Aorta (tissue), 5 donors: ENCODE measurements around the gene MGAT4C. TPM values are rescaled to one million over a fixed set of nuclear protein-coding genes. Genes with fewer than 3 reads are reported as not detected.

Source experiments
- ATAC-seq: fragments of 200-7000 bp; cut with Tn5 transposase; one replicate; pipeline ENCODE4 v1.9.1; 2022; ENCODE audit warnings: moderate library complexity; ENCODE audit not compliant: low FRiP score
- DNase-seq, 2 donors: peaks; one replicate each; pipeline ENCODE4 v3.0.0-alpha.2; 2020
- H3K27ac ChIP-seq, 2 donors: one replicate each; pipeline ENCODE4 v1.5.1; 2013; ENCODE audit warnings: low read length in 2 of 2, mild to moderate bottlenecking in 2 of 2, moderate library complexity in 2 of 2, control low read depth in 1 of 2, inconsistent platforms in 1 of 2, low read depth in 1 of 2
- H3K27me3 ChIP-seq, 2 donors: one replicate each; pipeline ENCODE4 v1.6.1; 2013; ENCODE audit warnings: control low read depth in 1 of 2, low read length in 1 of 2, mild to moderate bottlenecking in 1 of 2, moderate library complexity in 1 of 2; ENCODE audit not compliant: insufficient read depth in 2 of 2, control insufficient read depth in 1 of 2
- H3K36me3 ChIP-seq, 2 donors: one replicate each; pipeline ENCODE4 v1.6.1; 2013; ENCODE audit warnings: control low read depth in 1 of 2, low read length in 1 of 2, mild to moderate bottlenecking in 1 of 2; ENCODE audit not compliant: insufficient read depth in 2 of 2, control insufficient read depth in 1 of 2
- H3K4me1 ChIP-seq, 2 donors: one replicate each; pipeline ENCODE4 v1.6.1; 2013; ENCODE audit warnings: low read length in 2 of 2, control low read depth in 1 of 2, mild to moderate bottlenecking in 1 of 2, moderate library complexity in 1 of 2; ENCODE audit not compliant: insufficient read depth in 2 of 2, control insufficient read depth in 1 of 2
- H3K4me3 ChIP-seq, 2 donors: one replicate each; pipeline ENCODE4 v1.5.1; 2013; ENCODE audit warnings: low read length in 2 of 2, control low read depth in 1 of 2, mild to moderate bottlenecking in 1 of 2
- H3K9me3 ChIP-seq: one replicate; pipeline ENCODE4 v1.6.1; 2013; ENCODE audit warnings: mild to moderate bottlenecking, low read length; ENCODE audit not compliant: control insufficient read depth
- WGBS, 2 donors: extraction: QIAGEN DNeasy Blood & Tissue Kit; methylation state at CpG; one replicate each; pipeline ENCODE4 v1.1.7; 2013; 5-methylcytosine and 5-hydroxymethylcytosine counted together
- intact Hi-C, 2 donors: fragments of 100-400 bp; cut with DNase I; formaldehyde crosslinking; loops; one replicate each; pipeline versions ENCODE4 v1.14.2 to v1.15.0; 2022
- polyA plus RNA-seq, 2 donors: library from polyadenylated mRNA; stranded (reverse); fragments of 200-250 nt; gene quantifications; one replicate each; pipeline ENCODE4 v1.2.3, GENCODE V29; 2013
- total RNA-seq, 2 donors: library from RNA; stranded (reverse); fragmentation: NEBNext Ultra II Directional; extraction: Animal tissue kit (Norgen Biotek cat#: 25700); gene quantifications; one replicate each; pipeline ENCODE4 v1.2.1, GENCODE V29; 2021
- donor health status: healthy with polysubstance abuse.
- donor health status: Bipolar disorder and iron deficiency.
- donor health status: DM: no; HTN: no; CAD: no.
- donor health status: DM: no; HTN: no; CAD: no.
- donor health status: DM: yes; HTN: yes; CAD: no.

Gene MGAT4C
- total and polyA plus RNA-seq, 4 donors = 0.03 to 1.0 (median 0.68) TPM; not detected in 1

DNA sequence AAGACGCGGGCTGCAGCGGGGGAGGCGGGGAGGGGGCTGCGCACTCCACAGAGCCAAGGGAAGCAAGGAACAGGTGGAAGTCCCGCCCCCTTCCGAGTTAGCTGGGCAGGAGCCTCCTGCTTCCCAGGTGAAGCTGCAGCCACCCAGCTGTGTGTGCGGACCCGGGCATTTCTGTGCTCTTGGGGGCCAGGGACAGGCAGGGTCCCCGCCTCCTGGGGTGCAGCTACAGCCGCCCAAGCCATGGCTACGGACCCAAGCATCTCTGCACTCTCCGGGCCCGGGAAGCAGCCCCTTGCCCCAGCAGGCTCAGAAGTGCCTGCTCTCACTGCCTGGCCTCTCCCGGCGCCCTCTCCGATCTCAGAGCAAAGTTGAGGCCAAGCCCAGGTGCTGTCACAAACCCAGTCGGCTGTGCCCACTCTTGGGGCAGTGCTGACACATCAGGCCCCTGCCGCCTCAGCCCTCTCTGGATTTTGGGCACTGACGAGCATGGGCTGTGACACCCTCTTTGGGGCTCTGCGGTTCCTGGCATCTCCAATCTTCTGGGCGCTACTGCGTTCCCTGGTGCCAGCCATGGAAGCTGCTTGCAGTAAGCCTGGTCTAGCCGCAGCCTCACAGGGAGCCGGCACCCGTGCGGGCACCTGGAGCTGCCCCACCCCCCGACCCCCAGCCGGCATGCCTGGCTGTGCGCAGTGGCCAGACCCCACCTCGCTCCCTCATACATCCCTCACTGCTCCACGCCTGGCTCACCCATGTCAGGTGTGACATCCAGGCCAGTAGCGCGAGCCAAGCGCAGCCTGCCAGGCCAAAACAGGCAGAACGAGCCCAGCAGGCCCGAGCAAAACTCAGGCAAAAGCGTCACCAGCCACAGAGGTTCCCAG, 8.5 kb upstream of the MGAT4C start:
- Histone ChIP-seq H3K4me3 (peak overlapping the region in 1 of 2 donors; percentile 4), H3K4me1 (no peaks in the 10 kb centered on the region), H3K36me3 (no peaks in the 10 kb centered on the region), H3K9me3 (no peaks in the 10 kb centered on the region), H3K27ac (no peak overlapping the region), H3K27me3 (no peaks in the 10 kb centered on the region)
- DNase-seq = peak; percentile 27 to 70
- intact Hi-C loops = no loop called here
- WGBS, 2 donors = 12 to 31% methylated on average over 36 to 38 of the region's 38 CpGs
- peak; percentile 54 for ATAC-seq

- no peak overlapping the region for H3K27ac ChIP-seq
- no peaks in the 10 kb centered on the region for H3K27me3 ChIP-seq
- 89 to 92% methylated on average over 2 of the region's 2 CpGs for WGBS, 2 donors
- H3K4me3 ChIP-seq = no peak overlapping the region
- no peaks in the 10 kb centered on the region for H3K36me3 ChIP-seq
- ATAC-seq (no peak), DNase-seq (no peak)
- no peaks in the 10 kb centered on the region for H3K9me3 ChIP-seq
- intact Hi-C loops = no loop called here
- no peaks in the 10 kb centered on the region for H3K4me1 ChIP-seq
Observed at GRCh38 chr12:86261578-86261977, 5.4 kb upstream of the MGAT4C start.

DNA sequence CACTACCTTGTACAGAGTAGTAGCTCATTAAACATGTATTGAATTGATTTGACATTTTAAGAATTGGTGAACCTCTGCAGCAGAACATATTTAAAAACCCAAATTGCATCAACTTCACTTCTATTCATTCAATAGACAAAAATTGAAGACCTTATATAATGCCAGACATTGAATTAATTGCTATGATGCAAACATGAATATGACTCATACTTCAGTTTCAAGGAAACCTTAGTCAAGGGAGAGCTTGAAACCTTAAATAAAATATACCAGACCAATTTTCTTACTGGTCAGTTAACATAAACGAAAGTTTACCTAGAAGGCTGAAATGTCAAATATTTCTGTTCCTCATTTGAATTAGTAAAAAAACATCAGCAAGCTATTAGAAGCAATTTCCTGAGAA, 5.0 kb upstream of the MGAT4C start:
- Histone ChIP-seq H3K4me3 (no peak overlapping the region), H3K4me1 (no peaks in the 10 kb centered on the region), H3K36me3 (no peaks in the 10 kb centered on the region), H3K9me3 (no peaks in the 10 kb centered on the region), H3K27ac (no peak overlapping the region), H3K27me3 (no peaks in the 10 kb centered on the region)
- DNase-seq (no peak), ATAC-seq (no peak)
- 87 to 91% methylated on average over 1 of the region's 1 CpG for WGBS, 2 donors
- intact Hi-C loops = no loop called here

GRCh38 chr12:86260183-86260582, 4.0 kb upstream of the MGAT4C start:
- Histone ChIP-seq H3K36me3 (no peaks in the 10 kb centered on the region), H3K4me1 (no peaks in the 10 kb centered on the region), H3K9me3 (no peaks in the 10 kb centered on the region), H3K27me3 (no peaks in the 10 kb centered on the region), H3K27ac (no peak overlapping the region), H3K4me3 (no peak overlapping the region)
- intact Hi-C loops = no loop called here
- WGBS, 2 donors = 61 to 67% methylated on average over 2 of the region's 2 CpGs
- ATAC-seq = no peak
- DNase-seq = no peak

GRCh38 chr12:86257134-86257533, 943 bp upstream of the MGAT4C start:
- WGBS, 2 donors = 78 to 81% methylated on average over 2 of the region's 2 CpGs
- Histone ChIP-seq H3K27ac (no peak overlapping the region), H3K36me3 (no peaks in the 10 kb centered on the region), H3K4me3 (no peak overlapping the region), H3K9me3 (no peaks in the 10 kb centered on the region), H3K4me1 (no peaks in the 10 kb centered on the region), H3K27me3 (no peaks in the 10 kb centered on the region)
- intact Hi-C loops = no loop called here
- DNase-seq (no peak), ATAC-seq (no peak)

DNA sequence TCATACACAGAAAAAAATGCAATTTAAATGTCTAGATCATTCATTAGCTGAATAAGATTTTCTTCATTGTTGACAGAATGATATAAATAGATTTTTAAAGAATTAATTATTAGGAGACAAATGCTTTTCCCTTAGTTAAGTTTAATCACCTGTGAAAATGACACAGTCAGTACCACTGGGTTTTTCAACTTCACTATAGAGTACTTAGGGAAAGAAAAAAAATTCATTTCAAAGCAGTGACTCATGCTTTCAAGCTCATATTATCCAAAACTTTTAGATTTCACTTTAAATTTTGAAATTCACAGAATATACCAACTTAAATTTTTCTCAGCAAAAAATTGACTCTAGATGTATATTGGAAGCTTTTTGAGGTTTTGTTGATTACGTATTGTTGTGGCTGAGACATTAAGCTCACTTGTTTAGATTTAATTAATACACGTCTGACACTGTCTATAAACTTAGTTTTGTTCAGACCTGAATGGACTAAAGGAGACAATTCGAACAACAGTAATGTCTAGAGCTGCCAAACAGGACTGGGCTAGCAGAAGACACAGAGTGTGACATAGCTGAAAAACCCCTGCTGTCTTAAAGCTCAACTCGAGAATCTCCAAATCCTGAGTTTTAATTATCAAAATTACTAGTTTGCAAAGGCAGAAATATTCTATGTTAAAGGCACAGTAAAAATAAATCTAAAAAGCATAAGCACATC, 1.6 kb downstream of the MGAT4C start:
- Histone ChIP-seq H3K27ac (no peak overlapping the region), H3K4me1 (no peaks in the 10 kb centered on the region), H3K4me3 (no peak overlapping the region), H3K27me3 (no peaks in the 10 kb centered on the region), H3K36me3 (no peaks in the 10 kb centered on the region), H3K9me3 (no peaks in the 10 kb centered on the region)
- ATAC-seq (no peak), DNase-seq (no peak)
- intact Hi-C loops = no loop called here
- 57 to 63% methylated on average over 4 of the region's 4 CpGs for WGBS, 2 donors

DNA sequence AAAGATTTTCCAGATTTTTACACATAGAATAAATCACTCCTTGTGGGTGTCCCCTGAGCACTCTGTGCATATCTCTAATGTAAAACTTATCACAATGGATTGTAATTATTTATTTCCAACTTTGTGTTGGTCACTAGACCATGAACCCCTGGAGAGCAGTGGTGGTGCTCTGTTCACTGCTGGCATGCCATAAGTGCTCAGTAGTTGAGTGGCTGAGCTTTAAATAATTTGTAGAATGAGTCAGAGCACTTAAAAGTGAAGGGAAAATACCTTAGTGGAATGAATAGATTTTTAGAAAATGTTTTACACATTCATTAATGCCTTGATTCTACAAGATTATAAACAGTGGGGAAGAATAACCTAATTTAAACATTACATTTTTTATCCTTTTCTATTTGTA, 6.3 kb downstream of the MGAT4C start:
- no peaks in the 10 kb centered on the region for H3K9me3 ChIP-seq
- H3K27me3 ChIP-seq = no peaks in the 10 kb centered on the region
- no peaks in the 10 kb centered on the region for H3K36me3 ChIP-seq
- no peaks in the 10 kb centered on the region for H3K4me1 ChIP-seq
- intact Hi-C loops = no loop called here
- no peak for DNase-seq
- no peak overlapping the region for H3K4me3 ChIP-seq
- no peak for ATAC-seq
- H3K27ac ChIP-seq = no peak overlapping the region

DNA sequence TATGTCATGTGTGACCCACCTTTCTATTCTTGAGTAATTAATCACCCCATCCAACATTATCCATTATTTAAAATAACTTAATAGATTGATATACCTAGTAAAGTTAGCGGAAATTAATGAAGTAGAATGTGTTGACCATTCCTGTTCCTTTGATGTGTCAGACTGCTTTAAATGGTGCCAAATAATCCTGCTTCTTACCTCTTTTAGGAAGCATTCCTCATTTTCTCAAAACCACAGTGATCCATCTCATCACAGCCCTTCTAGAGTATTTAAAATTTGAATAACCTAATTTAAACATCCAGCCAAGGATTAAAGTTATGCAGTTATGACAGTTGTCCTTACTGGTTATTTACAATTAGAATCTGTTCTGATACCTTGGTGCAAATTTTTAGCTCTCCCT, 6.9 kb downstream of the MGAT4C start:
- H3K27ac ChIP-seq = no peak overlapping the region
- ATAC-seq = no peak
- no peak overlapping the region for H3K4me3 ChIP-seq
- 98% methylated on average over 1 of the region's 1 CpG for WGBS, 2 donors
- intact Hi-C loops = no loop called here
- no peaks in the 10 kb centered on the region for H3K36me3 ChIP-seq
- no peak for DNase-seq
- no peaks in the 10 kb centered on the region for H3K9me3 ChIP-seq
- no peaks in the 10 kb centered on the region for H3K27me3 ChIP-seq
- H3K4me1 ChIP-seq = no peaks in the 10 kb centered on the region

- Histone ChIP-seq H3K4me1 (no peaks in the 10 kb centered on the region), H3K9me3 (no peaks in the 10 kb centered on the region), H3K4me3 (no peak overlapping the region), H3K27me3 (no peaks in the 10 kb centered on the region), H3K27ac (no peak overlapping the region), H3K36me3 (no peaks in the 10 kb centered on the region)
- ATAC-seq (no peak), DNase-seq (no peak)
- intact Hi-C loops = no loop called here
Observed at GRCh38 chr12:86247871-86248270, 8.3 kb downstream of the MGAT4C start.
